GM19351 (cell line): ENCODE data around the gene NR2F1.
A peak's percentile ranks its signal among the peaks of the same experiment; 100 is the strongest.

Source experiments
- ATAC-seq: cut with Tn5 transposase; IDR thresholded peaks from one replicate; pipeline ENCODE4 v1.9.1; 2021; ENCODE audit warnings: mild to moderate bottlenecking, moderate library complexity; ENCODE audit not compliant: unreplicated experiment

Gene NR2F1

GRCh38 chr5:93577854-93578812, 4.9 kb upstream of the NR2F1 start:
- no peak for ATAC-seq

- no peak for ATAC-seq
Observed at GRCh38 chr5:93578813-93579691, 4.0 kb upstream of the NR2F1 start.

- no peak for ATAC-seq
Observed at GRCh38 chr5:93579692-93580062, 3.3 kb upstream of the NR2F1 start.

GRCh38 chr5:93580063-93580926, 2.7 kb upstream of the NR2F1 start:
- no peak for ATAC-seq

DNA sequence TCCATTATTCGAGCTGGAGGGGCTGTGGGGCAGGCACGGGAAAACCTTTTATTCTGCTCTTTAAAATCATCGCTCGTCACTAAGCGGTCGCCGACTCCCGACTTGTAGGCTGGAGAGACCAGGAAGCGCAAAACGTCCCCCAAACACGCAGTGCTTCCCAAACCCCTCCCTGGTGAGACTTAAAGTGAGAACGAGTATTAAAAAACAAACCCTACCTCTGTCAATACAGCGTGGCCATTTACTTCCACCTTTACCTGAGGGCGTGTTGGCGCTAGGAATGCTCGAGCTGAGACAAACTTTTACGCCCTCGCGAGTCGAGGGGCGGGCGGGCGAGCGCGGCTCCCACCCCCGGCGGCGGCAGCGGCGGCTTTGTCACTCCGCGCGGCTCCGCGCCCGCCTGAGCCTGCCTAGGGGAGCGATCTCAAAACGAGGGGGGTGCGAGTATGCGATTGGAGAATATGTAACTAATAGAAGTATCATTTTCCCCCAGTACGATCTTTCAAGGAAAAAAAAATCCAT, 2.0 kb upstream of the NR2F1 start, which contains the start of gene NR2F1-AS1:
NR2F1-AS1 (minus strand) TSS at position 293 of the 519 bp plus-strand sequence.
- peak; percentile 28 for ATAC-seq

- ATAC-seq = no peak
Observed at GRCh38 chr5:93582167-93582462, 907 bp upstream of the NR2F1 start.

DNA sequence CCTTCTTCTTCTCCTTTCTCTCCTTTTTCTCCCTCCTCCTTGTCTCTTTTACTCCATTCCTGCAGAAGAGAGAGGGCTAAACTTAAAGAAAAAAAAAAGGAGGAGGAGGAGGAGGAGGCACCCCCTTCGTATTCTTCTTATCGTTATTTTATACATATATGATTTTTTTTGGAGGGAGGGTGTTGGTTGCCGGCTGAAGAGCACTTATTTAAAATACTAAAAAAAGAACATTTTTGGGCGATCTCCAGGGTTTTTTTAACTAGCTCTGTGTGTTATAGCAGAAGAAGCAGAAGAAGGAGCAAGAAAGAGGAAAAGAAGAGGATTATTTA, 381 bp downstream of the NR2F1 start:
- no peak for ATAC-seq

- ATAC-seq = peak; percentile 29
Observed at GRCh38 chr5:93583768-93584595, 960 bp downstream of the NR2F1 start.

- no peak for ATAC-seq
Observed at GRCh38 chr5:93584596-93585040, 1.6 kb downstream of the NR2F1 start.

- no peak for ATAC-seq
Observed at GRCh38 chr5:93585041-93585766, 2.2 kb downstream of the NR2F1 start.

GRCh38 chr5:93585767-93586385, 2.9 kb downstream of the NR2F1 start:
- no peak for ATAC-seq

DNA sequence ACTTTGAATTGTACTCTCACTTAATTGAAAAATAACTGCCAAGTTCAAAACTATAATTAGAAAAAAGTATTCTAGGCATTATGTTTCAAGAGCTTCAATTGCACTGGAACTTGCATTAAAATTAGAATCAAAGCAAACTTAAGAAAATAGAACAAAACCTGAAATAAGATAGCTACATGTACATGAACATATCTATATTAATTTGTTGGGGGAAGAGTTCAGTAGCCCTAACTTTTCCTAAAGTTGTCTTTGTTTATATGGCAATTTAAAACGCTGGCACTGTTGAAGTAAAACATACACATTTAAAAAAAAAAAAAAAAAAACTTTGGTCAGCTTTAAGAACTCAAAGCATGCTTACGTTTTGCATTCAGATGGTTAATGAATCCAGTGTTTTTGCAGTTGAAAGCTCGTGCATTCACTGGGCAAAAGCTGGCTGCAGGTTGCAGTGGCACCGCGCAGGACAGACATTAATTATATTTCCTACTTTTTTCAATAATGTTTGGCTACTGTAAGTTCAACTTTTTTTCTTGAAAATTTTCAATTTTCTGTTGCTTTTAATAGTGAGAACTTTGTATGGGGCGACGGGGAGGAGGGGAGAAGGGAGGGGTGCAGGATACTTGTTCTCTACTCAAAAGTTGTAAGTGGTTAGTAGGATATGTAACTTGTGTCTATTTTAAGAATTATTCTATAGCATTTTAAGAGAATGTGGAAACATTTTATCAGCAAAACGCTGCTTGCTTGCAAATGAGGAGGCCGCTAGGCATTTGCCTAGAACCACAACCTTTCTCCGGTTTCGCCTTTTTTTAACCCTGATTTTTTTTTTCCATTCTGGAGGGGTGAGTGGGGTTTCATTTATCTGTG, 3.9 kb downstream of the NR2F1 start:
- no peak for ATAC-seq

DNA sequence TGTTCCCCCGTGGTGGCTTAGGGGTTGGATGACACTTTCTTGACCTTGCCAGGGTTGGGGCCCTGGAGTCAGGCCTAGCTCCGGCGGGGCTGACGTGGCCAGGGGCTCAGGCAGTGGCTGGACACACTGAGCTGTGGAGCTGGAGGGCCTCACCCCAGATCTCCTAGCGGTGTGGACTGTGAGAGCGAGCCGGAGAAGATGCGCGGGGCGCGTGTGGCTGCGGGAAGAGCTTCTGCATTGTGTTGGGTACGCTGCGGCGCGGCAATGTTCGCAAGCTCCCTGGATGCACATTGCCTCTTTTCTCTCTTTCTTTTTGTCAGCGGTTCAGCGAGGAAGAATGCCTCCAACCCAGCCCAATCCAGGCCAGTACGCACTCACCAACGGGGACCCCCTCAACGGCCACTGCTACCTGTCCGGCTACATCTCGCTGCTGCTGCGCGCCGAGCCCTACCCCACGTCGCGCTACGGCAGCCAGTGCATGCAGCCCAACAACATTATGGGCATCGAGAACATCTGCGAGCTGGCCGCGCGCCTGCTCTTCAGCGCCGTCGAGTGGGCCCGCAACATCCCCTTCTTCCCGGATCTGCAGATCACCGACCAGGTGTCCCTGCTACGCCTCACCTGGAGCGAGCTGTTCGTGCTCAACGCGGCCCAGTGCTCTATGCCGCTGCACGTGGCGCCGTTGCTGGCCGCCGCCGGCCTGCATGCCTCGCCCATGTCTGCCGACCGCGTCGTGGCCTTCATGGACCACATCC, 4.8 kb downstream of the NR2F1 start:
- ATAC-seq = no peak

GRCh38 chr5:93588352-93589151, 5.5 kb downstream of the NR2F1 start:
- ATAC-seq = no peak

GRCh38 chr5:93589152-93589828, 6.3 kb downstream of the NR2F1 start:
- ATAC-seq = no peak

- ATAC-seq = no peak
Observed at GRCh38 chr5:93589829-93590215, 6.8 kb downstream of the NR2F1 start.
